AG08395 (cell line): ENCODE results near the gene ARHGAP18.

Experiments
- DNase-seq: peaks from one replicate; pipeline ENCODE4 v3.0.0; 2012; ENCODE audit warnings: mixed read lengths, low spot score

Gene ARHGAP18

DNA sequence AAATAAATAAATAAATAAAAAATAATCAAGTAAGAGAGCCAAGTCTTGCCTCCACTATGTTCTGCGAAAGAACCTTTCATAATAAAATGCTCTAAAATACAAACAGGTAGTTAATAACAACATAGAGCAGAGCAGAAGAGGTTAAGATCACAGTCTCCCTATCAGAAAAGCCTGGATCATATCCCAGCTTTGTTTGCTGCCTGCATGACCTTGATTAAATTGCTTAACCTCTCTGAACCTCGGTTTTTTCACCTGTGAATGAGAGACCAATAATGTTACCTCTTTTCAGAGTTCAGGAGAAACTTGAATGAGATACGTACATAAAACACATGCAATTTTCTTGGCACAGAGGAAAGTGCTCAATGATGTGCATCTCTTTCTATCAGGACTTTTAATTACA is 44.4 kb downstream of the ARHGAP18 start:
- no peak for DNase-seq

GRCh38 chr6:129663531-129663930 is 46.4 kb downstream of the ARHGAP18 start:
- no peak for DNase-seq

GRCh38 chr6:129662980-129663431 is 47.0 kb downstream of the ARHGAP18 start:
- DNase-seq, result no peak

DNA sequence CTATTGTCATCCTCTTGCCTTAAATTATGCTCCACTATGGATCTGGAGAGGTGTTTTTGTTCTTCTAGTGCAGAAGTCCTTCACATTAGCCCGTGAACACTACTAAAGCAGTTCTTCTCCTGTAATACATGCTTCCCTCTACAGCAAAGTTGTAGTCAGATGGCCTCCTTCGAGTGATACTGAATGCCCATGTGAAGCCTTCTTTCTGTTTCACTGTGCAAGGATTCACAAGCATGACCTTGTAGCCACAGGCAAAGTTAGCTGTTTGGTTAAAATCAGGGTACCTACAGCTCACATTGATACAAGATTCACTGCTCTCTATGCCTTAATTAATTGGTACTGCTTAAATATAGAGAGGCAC is 47.6 kb downstream of the ARHGAP18 start:
- no peak for DNase-seq

DNA sequence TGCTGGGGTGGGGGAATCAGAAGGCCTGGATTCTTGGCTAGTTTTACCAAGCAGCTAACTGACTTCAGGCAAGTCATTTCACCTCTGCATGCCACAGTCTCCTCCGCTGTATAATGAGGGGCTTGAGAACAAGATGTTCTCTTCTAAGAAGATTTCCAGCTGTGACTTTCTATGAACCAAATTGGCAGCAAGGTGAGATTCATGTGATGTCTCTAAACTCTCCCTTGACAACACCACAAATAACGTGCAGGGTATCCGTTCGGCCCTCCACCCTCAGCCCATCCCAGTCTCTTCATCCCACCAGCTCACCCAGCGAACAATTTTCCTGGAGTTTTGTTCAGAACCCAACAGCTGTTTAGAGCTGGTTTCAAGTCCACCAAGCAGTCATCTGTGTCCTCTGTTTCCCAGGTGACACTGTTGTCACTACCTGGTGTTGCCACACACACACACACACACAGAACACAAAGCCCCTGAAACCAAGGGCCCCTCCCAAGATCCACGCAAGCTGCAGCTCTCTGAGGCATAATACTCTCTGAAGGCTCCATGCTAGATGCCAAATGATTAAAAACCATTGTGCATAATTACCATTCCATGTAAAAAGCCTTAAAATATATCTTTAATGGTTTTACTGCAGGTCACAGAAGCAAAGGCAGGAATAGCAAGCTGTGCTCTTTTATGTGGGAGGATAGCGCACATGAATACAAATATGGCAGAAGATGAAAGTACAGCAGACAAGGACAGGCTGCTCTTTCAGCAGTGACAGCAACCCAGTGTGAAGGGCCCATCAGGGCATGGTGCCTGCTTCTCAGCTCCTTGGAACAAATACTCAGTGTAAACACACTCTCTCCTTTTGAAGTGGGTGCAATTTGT is 48.2 kb downstream of the ARHGAP18 start:
- no peak for DNase-seq

DNA sequence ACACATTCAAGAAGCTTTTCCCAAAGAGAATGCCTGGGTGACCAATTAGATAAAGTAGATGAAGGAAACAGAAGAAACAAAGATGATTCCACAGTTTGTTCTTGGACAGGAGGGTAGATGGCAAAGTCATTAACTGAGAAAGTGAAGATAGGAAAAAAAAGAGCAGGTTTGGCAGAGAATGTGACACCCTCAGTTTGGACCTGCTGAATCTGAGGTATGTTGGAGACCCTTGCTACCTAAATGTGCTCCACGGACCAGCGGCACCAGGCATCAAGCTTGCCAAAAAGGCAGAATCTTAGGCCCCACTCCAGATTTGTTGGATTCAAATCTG is 49.7 kb downstream of the ARHGAP18 start:
- DNase-seq, result no peak

DNA sequence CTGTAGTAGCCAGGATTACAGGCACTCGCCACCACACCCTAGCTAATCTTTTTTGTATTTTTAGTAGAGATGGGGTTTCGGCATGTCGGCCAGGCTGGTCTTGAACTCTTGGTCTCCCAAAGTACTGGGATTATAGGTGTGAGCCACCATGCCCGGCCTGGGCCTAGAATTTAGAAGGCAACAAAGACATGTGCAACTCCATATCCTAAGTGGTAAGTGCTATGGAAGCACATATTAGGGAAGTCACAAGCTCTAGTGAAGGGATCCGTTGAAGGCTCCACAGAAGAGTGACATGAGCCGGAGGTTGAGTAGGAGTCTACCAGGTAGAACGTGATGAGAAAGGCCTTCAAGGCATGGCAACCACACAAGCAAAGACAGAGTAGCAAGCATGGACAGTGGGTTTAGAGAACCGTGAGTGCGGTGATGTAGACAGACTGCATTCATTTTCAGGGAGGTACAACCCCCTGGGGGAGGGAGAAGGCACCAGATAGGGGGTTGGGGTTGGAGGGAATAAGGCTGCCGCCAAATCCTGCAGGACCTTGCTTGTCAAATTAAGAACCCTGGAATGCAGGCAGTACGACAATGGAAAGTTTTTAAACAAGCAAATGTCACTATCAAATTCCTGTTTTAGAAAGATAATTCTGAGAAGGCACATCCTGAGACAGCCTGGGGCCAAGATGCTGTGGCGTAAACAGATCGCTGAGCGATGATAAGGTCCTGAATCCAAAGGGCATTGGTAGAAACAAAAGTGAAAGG is 50.2 kb downstream of the ARHGAP18 start:
- DNase-seq, result no peak

- no peak for DNase-seq
Measured at GRCh38 chr6:129659167-129659566, 50.8 kb downstream of the ARHGAP18 start.

DNA sequence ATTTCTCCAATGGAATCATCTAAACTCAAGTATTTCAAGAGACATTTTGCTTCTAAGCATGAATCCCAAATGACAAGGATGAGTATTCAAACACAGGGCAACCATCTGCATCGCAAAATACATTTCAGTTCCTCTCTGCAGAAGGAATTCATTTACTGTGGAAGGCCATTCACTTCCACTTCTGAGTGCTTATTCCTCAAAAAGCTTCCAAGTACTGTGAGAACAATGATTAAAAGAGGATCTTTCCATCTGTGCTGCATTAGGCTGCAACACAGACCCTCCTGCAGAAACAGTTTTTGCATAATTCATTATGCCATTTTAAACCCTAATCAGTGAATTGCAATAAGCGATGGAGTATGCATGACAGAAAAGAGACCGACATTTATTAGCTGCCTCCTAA is 52.5 kb downstream of the ARHGAP18 start:
- no peak for DNase-seq

DNA sequence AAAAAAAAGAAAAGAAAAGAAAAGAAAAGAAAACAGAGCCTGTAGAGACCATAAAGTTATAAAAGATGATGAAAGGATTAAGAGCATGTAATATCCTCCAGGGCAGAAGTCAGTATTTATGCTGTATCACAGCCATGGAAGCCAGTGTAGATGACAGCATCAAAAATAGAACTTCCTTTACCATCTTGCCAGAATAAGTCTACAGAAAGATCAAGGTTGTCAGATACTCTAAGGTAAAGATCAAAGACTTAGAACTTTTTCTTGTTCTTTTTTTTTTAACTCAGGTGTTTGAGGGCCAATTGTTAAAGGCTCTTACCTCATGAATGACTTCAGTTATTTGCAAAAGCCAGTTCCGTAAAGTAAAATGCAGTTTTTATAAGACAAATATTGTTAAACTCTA is 54.6 kb downstream of the ARHGAP18 start:
- no peak for DNase-seq

GRCh38 chr6:129653746-129654145 is 56.2 kb downstream of the ARHGAP18 start:
- no peak for DNase-seq

GRCh38 chr6:129653229-129653628 is 56.7 kb downstream of the ARHGAP18 start:
- DNase-seq, result no peak

- no peak for DNase-seq
Measured at GRCh38 chr6:129651291-129651691, 58.7 kb downstream of the ARHGAP18 start.

GRCh38 chr6:129648819-129649491 is 61.0 kb downstream of the ARHGAP18 start:
- DNase-seq, result no peak

GRCh38 chr6:129647044-129647443 is 62.9 kb downstream of the ARHGAP18 start:
- DNase-seq, result no peak

- DNase-seq, result no peak
Measured at GRCh38 chr6:129646642-129647041, 63.3 kb downstream of the ARHGAP18 start.

GRCh38 chr6:129645830-129646579 is 64.0 kb downstream of the ARHGAP18 start:
- DNase-seq, result no peak

DNA sequence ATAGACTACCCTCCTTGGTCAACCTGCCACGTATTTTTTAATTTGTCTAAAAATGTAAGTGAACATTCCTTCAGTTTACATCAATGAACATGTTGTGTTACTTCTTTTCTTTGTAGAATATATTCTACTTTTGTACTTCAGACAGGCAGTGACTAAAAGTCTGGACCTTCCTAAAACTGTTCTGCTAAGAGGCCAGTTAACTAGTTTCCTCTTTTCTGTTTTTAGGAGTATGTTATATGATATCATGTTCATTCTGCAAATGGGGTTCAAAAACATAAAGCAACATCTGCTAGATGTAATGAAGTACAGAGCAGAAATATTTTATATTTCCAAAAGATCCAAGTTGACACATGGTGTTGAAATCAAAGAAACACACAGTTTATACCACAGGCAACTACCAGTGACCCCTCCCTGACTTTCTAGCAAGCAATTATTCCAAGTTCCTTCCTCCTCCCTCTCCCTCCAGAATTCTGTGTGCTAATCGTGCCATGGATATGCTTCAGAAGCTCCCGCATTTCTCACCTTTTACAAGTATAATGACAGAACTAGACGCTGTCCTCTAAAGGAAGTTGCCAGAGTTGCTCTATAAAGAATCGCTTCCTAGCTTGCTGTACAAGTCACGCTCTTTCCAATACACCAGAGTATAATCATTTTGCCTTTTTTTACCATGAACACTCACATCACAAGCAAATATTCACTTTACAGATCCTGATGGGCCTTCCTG is 64.7 kb downstream of the ARHGAP18 start:
- no peak for DNase-seq

GRCh38 chr6:129644567-129645015 is 65.4 kb downstream of the ARHGAP18 start:
- DNase-seq, result peak; percentile 13

- no peak for DNase-seq
Measured at GRCh38 chr6:129643968-129644367, 66.0 kb downstream of the ARHGAP18 start.

DNA sequence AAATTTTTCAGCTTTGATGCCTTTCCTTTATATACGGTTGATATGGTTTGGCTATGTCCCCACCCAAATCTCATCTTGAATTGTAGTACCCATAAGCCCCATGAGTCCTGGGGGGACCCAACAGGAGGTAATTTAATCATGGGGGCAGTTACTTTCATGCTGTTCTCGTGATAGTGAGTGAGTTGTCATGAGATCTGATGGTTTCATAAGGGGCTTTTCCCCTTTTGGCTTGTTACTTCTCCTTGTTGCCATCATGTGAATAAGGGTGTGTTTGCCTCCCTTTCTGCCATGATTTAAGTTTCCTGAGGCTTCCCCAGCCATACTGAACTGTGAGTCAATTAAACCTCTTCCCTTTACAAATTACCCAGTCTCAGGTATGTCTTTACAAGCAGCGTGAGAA is 66.8 kb downstream of the ARHGAP18 start:
- DNase-seq, result no peak
